ENCODE data around the gene CAV2. TPM values are rescaled to one million over a fixed set of nuclear protein-coding genes. Genes with fewer than 3 reads are reported as not detected.

CAV2 gene
- total RNA-seq, 1 donor from 2014 or later, result 86.8 TPM

DNA sequence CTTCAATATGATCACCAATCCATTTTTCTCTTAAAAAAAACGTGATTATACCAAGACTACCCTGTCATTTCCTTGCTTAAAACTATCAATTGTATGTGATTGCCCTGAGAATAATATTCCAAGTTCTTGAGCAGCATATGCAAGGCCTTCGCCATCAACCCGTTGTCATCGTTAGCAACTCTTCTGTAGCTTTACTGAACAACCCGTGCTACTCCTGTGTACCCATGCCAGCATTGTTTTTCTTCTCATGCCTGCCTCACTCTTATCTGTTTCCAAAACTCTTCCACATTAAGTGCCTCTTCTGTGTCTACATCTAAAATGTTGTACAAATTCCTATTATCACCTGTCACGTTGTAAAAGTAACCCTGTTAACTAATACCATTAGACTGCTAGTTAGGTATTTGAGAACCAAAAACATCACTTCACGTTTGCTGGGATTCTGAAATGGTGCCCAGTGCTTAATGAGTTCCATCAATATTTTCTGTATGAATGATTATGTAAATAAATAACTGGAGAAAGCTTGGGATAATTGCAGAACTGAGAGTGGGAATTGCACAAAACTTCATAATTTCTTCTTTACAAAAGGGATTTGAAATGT lies 10.5 kb downstream of the CAV2 start:
- Mint-ChIP-seq H3K4me3 (ENCODE audit: unreplicated experiment) (no peak overlapping the region), H3K27ac (ENCODE audit: unreplicated experiment) (peak overlapping the region; percentile 53), H3K36me3 (ENCODE audit: unreplicated experiment) (peaks cover 24% of the 10 kb centered on the region), H3K9me3 (ENCODE audit: unreplicated experiment) (no peaks in the 10 kb centered on the region), H3K4me1 (ENCODE audit: unreplicated experiment) (peaks cover 58% of the 10 kb centered on the region), H3K27me3 (ENCODE audit: unreplicated experiment) (no peaks in the 10 kb centered on the region)
- TF ChIP-seq, protein P1, sequence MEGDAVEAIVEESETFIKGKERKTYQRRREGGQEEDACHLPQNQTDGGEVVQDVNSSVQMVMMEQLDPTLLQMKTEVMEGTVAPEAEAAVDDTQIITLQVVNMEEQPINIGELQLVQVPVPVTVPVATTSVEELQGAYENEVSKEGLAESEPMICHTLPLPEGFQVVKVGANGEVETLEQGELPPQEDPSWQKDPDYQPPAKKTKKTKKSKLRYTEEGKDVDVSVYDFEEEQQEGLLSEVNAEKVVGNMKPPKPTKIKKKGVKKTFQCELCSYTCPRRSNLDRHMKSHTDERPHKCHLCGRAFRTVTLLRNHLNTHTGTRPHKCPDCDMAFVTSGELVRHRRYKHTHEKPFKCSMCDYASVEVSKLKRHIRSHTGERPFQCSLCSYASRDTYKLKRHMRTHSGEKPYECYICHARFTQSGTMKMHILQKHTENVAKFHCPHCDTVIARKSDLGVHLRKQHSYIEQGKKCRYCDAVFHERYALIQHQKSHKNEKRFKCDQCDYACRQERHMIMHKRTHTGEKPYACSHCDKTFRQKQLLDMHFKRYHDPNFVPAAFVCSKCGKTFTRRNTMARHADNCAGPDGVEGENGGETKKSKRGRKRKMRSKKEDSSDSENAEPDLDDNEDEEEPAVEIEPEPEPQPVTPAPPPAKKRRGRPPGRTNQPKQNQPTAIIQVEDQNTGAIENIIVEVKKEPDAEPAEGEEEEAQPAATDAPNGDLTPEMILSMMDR (IDR thresholded peaks at IDR 0.05), result no peak
- no peak for DNase-seq (ENCODE audit: extremely low spot score, unreplicated experiment)

DNA sequence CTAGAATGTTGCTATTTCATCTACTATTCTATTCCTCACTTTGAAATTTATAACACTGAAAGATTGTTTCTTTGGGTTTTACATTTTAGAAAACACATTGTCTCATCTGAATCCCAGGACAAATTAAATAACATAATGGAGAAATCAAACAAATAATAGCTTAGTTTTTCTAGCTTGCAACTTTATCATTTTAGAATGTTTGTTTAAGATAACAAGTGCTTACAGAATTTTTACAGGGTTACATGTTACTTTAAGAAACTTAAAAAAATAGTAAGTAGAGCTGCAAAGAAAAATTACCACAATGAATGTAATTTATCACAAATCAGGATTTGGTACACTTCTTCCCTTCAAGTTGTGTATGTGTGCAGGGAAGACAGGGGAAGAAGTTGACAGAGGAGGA lies 11.3 kb downstream of the CAV2 start:
- no peak overlapping the region for H3K4me3 Mint-ChIP-seq (ENCODE audit: unreplicated experiment)
- peak overlapping the region; percentile 94 for H3K27ac Mint-ChIP-seq (ENCODE audit: unreplicated experiment)
- DNase-seq (ENCODE audit: extremely low spot score, unreplicated experiment), result no peak
- peaks cover 18% of the 10 kb centered on the region for H3K36me3 Mint-ChIP-seq (ENCODE audit: unreplicated experiment)
- no peaks in the 10 kb centered on the region for H3K27me3 Mint-ChIP-seq (ENCODE audit: unreplicated experiment)
- H3K4me1 Mint-ChIP-seq (ENCODE audit: unreplicated experiment), result peaks cover 56% of the 10 kb centered on the region
- TF ChIP-seq, protein P1 (IDR thresholded peaks at IDR 0.05), result no peak
- H3K9me3 Mint-ChIP-seq (ENCODE audit: unreplicated experiment), result no peaks in the 10 kb centered on the region

GRCh38 chr7:116511552-116512519 lies 12.3 kb downstream of the CAV2 start:
- Mint-ChIP-seq H3K4me3 (ENCODE audit: unreplicated experiment) (peak overlapping the region; percentile 68), H3K27me3 (ENCODE audit: unreplicated experiment) (no peaks in the 10 kb centered on the region), H3K4me1 (ENCODE audit: unreplicated experiment) (peaks cover 50% of the 10 kb centered on the region), H3K9me3 (ENCODE audit: unreplicated experiment) (no peaks in the 10 kb centered on the region), H3K27ac (ENCODE audit: unreplicated experiment) (peak overlapping the region; percentile 94), H3K36me3 (ENCODE audit: unreplicated experiment) (peaks cover 12% of the 10 kb centered on the region)
- DNase-seq (ENCODE audit: extremely low spot score, unreplicated experiment), result no peak
- TF ChIP-seq, protein P1 (IDR thresholded peaks at IDR 0.05), result no peak

DNA sequence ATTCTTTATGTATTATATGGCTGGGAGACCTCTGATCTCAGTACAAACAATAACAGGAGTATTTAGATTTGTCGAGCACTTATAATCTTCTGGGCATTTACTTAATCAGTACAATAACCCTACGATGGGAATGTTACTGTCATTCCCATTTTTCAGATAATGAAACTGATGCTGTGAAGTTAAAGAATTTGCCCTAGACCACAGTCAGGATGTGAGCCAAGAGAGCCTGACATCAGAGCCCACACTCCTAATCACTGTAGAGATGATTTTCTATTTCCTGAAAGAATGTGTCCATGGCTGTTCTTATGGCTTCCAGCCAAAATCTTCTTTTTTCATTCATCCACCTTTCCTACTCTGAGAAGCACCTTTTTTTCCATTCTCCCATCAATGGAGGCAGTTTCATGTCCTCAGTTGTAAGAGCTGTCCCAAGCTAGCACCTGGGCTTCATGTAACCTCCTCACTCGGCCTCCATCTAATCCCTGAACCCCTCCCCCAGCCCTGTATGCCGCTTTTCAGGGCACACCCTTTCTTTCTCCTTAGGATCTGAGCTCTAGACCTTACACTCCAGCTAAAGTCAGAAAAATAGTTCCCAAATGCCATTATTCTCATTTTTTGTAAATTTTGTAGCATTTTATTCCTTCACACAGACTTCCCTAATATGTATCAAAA lies 13.1 kb downstream of the CAV2 start:
- Mint-ChIP-seq H3K27me3 (ENCODE audit: unreplicated experiment) (no peaks in the 10 kb centered on the region), H3K4me1 (ENCODE audit: unreplicated experiment) (peaks cover 48% of the 10 kb centered on the region), H3K4me3 (ENCODE audit: unreplicated experiment) (peak overlapping the region; percentile 68), H3K9me3 (ENCODE audit: unreplicated experiment) (no peaks in the 10 kb centered on the region), H3K36me3 (ENCODE audit: unreplicated experiment) (peaks cover 10% of the 10 kb centered on the region), H3K27ac (ENCODE audit: unreplicated experiment) (peak overlapping the region; percentile 94)
- DNase-seq (ENCODE audit: extremely low spot score, unreplicated experiment), result no peak
- TF ChIP-seq, protein P1 (IDR thresholded peaks at IDR 0.05), result no peak
